EH (cell line): Measurements from ENCODE around the gene RBMY1D.
"Not testable (repeated sequence)": the region's sequence is repeated elsewhere in the genome, so short reads cannot be mapped to it uniquely, and the experiment has no call there.

Source experiments
- DNase-seq: peaks from one replicate; pipeline ENCODE4 v3.0.0-alpha.2; 2015; ENCODE audit warnings: low read depth

Gene RBMY1D

GRCh38 chrY:21894426-21894825 is at the start of gene RBMY1D:
Gene RBMY1D (minus strand): TSS chrY:21894526. CDS start chrY:21892513, 2,013 bp downstream.
- DNase-seq, result not testable (repeated sequence)

- not testable (repeated sequence) for DNase-seq
These were observed 23.6 kb upstream of the RBMY1D start, which contains the start of gene RBMY1E for GRCh38 chrY:21917932-21918331. Gene RBMY1E (minus strand): TSS chrY:21918032. CDS start chrY:21916054, 1,978 bp downstream.

GRCh38 chrY:21869407-21870076 is 24.8 kb downstream of the RBMY1D start:
- DNase-seq, result not testable (repeated sequence)

GRCh38 chrY:21845481-21845880 is 48.8 kb downstream of the RBMY1D start:
- no peak for DNase-seq

GRCh38 chrY:21842090-21842489 is 52.2 kb downstream of the RBMY1D start:
- DNase-seq, result no peak

GRCh38 chrY:21839489-21839888 is 54.8 kb downstream of the RBMY1D start:
- DNase-seq, result no peak

- no peak for DNase-seq
These were observed 58.0 kb downstream of the RBMY1D start for GRCh38 chrY:21836343-21836742.

- no peak for DNase-seq
These were observed 59.3 kb downstream of the RBMY1D start for GRCh38 chrY:21835052-21835451.
